GM21786 (cell line): ENCODE results near the gene FOLR2.
"Not testable (repeated sequence)": the region's sequence is repeated elsewhere in the genome, so short reads cannot be mapped to it uniquely, and the experiment has no call there.

Experiments
- ATAC-seq: cut with Tn5 transposase; IDR thresholded peaks from one replicate; pipeline ENCODE4 v1.9.1; 2021; ENCODE audit not compliant: unreplicated experiment

The FOLR2 gene

GRCh38 chr11:72266960-72267359 is 50.4 kb downstream of the FOLR2 start:
- not testable (repeated sequence) for ATAC-seq

- ATAC-seq, result no peak
Observed at GRCh38 chr11:72267956-72268617, 51.5 kb downstream of the FOLR2 start.
